WI38 (cell line): Measurements from ENCODE around the gene ZNF552.

Source experiments
- H3K4me3 ChIP-seq: 2 replicates; pipeline ENCODE4 v1.5.1; 2011; ENCODE audit warnings: low read depth, mild to moderate bottlenecking, control low read depth, low read length
- TF ChIP-seq, protein P1 (sequence below): IDR thresholded peaks from 2 replicates; pipeline ENCODE4 v1.5.1; 2012; ENCODE audit warnings: low read depth, mild to moderate bottlenecking, control low read depth, low read length

ZNF552 gene

DNA sequence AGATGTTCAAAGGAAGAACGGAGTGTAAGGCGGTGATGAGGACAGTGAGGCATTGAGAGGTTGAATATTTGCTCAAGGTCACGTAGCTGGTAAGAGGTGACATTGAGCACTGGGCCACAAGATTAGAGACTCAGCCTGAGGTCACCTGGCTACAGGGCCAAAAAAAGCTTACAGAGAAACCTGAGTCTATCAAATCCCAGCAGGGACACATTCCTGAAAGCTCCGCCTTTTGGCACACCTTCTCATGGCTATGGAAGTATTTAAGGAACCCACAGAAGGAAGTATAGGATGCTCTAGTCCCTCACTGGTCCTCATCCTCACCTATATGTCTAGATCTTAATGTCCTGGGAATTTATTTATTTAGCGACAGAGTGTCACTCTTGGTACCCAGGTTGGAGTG is 27.8 kb downstream of the ZNF552 start:
- no peak overlapping the region for H3K4me3 ChIP-seq
- TF ChIP-seq, protein P1, sequence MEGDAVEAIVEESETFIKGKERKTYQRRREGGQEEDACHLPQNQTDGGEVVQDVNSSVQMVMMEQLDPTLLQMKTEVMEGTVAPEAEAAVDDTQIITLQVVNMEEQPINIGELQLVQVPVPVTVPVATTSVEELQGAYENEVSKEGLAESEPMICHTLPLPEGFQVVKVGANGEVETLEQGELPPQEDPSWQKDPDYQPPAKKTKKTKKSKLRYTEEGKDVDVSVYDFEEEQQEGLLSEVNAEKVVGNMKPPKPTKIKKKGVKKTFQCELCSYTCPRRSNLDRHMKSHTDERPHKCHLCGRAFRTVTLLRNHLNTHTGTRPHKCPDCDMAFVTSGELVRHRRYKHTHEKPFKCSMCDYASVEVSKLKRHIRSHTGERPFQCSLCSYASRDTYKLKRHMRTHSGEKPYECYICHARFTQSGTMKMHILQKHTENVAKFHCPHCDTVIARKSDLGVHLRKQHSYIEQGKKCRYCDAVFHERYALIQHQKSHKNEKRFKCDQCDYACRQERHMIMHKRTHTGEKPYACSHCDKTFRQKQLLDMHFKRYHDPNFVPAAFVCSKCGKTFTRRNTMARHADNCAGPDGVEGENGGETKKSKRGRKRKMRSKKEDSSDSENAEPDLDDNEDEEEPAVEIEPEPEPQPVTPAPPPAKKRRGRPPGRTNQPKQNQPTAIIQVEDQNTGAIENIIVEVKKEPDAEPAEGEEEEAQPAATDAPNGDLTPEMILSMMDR: no peak

DNA sequence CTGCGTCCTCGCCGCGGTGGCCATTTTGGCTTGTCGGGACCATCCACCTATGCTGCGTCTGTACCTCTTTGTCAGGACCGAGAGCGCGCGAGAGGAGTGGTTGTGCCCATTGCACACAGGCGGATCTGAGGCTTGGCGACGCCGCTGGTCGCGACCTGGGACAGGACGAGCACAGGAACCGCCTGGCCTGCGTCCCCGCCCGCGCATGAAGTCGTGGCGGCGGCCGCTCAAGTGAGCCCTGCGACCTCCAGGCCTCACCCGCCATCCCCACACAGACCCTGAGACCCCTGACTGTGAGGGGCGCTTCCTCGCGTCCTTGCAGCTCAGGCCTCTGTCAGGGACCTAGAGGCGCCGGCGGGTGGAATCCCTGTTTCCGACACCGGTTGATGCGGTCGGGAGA is 28.4 kb downstream of the ZNF552 start:
- TF ChIP-seq, protein P1: no peak
- H3K4me3 ChIP-seq: no peak overlapping the region

DNA sequence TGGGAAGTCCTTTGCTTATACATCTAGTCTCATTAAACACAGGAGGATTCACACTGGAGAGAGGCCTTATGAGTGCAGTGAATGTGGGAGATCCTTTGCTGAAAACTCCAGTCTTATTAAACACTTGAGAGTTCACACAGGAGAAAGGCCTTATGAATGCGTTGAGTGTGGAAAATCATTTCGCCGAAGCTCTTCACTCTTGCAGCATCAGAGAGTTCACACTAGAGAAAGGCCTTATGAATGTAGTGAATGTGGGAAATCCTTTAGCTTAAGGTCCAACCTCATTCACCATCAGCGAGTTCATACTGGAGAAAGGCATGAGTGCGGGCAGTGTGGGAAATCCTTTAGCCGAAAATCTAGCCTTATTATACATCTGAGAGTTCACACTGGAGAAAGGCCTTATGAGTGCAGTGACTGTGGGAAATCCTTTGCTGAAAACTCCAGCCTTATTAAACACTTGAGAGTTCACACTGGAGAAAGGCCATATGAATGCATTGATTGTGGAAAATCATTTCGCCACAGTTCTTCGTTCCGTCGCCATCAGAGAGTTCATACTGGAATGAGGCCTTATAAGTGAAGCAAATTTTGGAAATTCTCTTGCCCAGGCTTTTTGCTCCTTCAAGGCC is 35.4 kb downstream of the ZNF552 start:
- H3K4me3 ChIP-seq: no peak overlapping the region
- TF ChIP-seq, protein P1: no peak

DNA sequence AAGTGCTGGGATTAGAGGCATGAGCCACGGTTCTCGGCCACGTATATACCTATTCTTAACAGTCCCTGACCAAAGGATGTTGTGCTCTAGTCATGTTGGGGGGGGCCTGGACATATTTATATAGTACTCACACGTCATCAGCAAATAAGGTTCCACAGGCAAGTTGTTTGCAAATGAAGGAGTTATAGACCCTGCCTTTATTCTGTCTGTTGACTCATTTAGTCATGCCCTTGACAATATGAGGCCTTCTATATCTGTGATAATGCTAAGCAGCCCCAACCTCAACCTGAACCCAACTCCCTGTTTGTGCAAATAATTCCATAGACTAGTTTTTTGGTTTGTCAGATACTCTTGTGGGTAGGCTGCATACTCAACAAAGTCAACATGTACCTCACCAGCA is 36.4 kb downstream of the ZNF552 start:
- no peak overlapping the region for H3K4me3 ChIP-seq
- TF ChIP-seq, protein P1: no peak

DNA sequence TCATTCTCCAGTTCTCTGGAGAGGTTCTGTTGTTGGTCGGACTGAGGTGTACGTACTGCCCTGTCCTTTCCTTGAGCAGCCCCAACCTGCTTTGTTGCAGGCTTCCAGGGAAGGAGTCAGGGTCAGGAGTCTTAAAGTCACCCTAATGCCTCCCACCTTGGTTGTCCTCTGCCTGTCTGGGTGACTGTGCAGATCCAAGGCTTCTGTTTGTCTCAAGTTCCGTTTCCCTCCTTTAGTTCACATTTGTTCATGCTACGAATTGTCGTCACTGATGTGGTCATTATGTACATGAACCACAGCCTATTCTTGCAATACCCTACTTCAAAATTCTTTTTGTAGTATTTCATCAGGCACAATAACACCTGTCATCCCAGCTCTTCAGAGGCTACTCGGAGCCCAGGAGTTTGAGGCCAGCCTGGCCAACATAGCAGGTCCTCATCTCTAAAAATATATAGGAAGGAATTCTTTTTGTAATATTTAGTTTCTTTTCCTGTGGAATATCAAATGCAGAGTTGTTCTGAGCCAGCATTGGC is 37.9 kb downstream of the ZNF552 start:
- H3K4me3 ChIP-seq: no peak overlapping the region
- TF ChIP-seq, protein P1: no peak

DNA sequence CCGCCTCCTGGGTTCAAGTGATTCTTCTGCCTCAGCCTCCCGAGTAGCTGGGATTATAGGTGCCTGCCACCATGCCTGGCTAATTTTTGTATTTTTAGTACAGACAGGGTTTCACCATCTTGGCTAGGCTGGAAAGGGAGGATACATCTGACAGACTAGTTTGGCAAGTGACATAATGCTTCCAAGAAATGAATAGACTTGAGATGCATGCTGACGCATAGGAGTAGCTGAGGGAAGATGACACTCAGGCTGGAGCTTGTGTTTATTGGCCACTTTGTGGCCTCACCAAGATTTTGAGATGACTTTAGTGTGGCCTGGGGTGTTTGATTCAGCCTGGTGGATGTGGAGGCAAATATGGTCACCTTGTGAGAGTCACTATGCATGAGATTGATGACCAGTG is 41.2 kb downstream of the ZNF552 start:
- H3K4me3 ChIP-seq: no peak overlapping the region
- TF ChIP-seq, protein P1: no peak

DNA sequence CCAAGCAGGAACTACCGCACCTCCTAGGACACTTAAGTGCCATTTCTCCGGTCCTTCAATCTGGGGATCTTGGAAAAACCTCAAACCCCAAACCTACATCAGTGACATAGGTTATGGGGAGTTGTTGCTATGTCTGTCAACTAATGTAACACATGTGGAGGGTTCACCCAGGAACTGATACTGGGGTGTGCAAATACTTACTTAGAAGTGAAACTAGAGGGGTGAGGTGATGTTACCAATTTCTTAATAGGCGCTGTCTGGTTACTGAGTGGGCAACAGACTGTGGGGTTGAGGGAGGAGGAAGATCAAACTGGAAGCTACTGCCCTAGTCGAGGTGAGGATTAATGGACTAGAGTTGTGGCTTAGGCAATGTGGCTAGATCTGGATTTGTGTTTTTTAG is 43.3 kb downstream of the ZNF552 start:
- TF ChIP-seq, protein P1: no peak
- no peak overlapping the region for H3K4me3 ChIP-seq
